ENCODE results near the gene RABL3.
"Not testable (repeated sequence)": the region's sequence is repeated elsewhere in the genome, so short reads cannot be mapped to it uniquely, and the experiment has no call there.

DNA sequence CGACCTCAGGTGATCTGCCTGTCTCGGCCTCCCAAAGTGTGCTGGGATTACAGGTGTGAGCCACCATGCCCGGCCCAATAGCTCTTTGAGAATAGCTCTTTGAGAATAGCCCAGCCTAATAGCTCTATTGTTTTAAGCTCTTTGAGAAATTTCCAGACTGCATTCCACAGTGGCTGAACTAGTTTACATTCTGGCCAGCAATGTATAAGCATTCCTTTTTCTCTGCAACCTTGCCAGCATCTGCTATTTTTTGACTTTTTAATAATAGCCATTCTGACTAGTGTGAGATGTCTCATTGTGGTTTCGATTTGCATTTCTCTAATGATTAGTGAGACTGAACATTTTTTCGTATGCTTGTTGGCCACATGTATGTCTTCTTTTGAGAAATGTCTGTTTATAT, 43.5 kb upstream of the RABL3 start:
- TF ChIP-seq, protein P1, sequence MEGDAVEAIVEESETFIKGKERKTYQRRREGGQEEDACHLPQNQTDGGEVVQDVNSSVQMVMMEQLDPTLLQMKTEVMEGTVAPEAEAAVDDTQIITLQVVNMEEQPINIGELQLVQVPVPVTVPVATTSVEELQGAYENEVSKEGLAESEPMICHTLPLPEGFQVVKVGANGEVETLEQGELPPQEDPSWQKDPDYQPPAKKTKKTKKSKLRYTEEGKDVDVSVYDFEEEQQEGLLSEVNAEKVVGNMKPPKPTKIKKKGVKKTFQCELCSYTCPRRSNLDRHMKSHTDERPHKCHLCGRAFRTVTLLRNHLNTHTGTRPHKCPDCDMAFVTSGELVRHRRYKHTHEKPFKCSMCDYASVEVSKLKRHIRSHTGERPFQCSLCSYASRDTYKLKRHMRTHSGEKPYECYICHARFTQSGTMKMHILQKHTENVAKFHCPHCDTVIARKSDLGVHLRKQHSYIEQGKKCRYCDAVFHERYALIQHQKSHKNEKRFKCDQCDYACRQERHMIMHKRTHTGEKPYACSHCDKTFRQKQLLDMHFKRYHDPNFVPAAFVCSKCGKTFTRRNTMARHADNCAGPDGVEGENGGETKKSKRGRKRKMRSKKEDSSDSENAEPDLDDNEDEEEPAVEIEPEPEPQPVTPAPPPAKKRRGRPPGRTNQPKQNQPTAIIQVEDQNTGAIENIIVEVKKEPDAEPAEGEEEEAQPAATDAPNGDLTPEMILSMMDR (IDR thresholded peaks at IDR 0.05; ENCODE audit: low read depth, low read length), result not testable (repeated sequence)
- not testable (repeated sequence) for TF ChIP-seq EZH2phosphoT487 (IDR thresholded peaks at IDR 0.05; ENCODE audit: low read depth)

Measured in OCI-LY3 (cell line).